OCI-LY1 (cell line): ENCODE measurements around the gene SURF6.

Experiments used
- CTCF ChIP-seq: fragments of 200-600 bp; sonication (generic), shearing (Covaris generic); IDR thresholded peaks from 2 replicates; pipeline ENCODE4 v1.5.1; 2017; ENCODE audit warnings: mild to moderate bottlenecking, antibody characterized with exemption, low read length, moderate library complexity, mixed read lengths
- EZH2 ChIP-seq: fragments of 200-600 bp; sonication (generic), shearing (Covaris generic); IDR thresholded peaks from 2 replicates; pipeline ENCODE4 v1.8.0; 2017; ENCODE audit warnings: borderline replicate concordance, mixed run types, mild to moderate bottlenecking, antibody characterized with exemption, low read length, moderate library complexity, mixed read lengths

GRCh38 chr9:133335924-133336811 is at the start of gene SURF6:
- TF ChIP-seq CTCF (no peak), EZH2 (no peak)
